Calu3 (cell line): ENCODE data around the gene RAD9B. TPM values are rescaled to one million over a fixed set of nuclear protein-coding genes. Genes with fewer than 3 reads are reported as not detected.

Experiments
- BruUV-seq: library from RNA; stranded (reverse); fragments of 400-500 nt; replicated peaks from 2 replicates; lab custom pipeline; 2021; lab: Mats Ljungman, UMichigan
- CTCF ChIA-PET: fragments of 300-600 bp; sonication (Branson Sonifier 250); formaldehyde crosslinking; loops from one replicate; lab custom pipeline; 2022; ENCODE audit warnings: antibody characterized with exemption; lab: Charles Lee
- DNase-seq: peaks from one replicate; pipeline ENCODE4 v3.0.0; 2022
- H3K27ac Mint-ChIP-seq: one replicate; pipeline ENCODE4 v1.8.0; 2022; ENCODE audit warnings: mixed read lengths; ENCODE audit not compliant: unreplicated experiment
- H3K27me3 Mint-ChIP-seq: one replicate; pipeline ENCODE4 v1.8.0; 2022; ENCODE audit warnings: mixed read lengths; ENCODE audit not compliant: unreplicated experiment
- H3K36me3 Mint-ChIP-seq: one replicate; pipeline ENCODE4 v1.8.0; 2022; ENCODE audit warnings: mild to moderate bottlenecking, moderate library complexity, mixed read lengths; ENCODE audit not compliant: insufficient read depth, unreplicated experiment
- H3K4me1 Mint-ChIP-seq: one replicate; pipeline ENCODE4 v1.8.0; 2022; ENCODE audit warnings: mild to moderate bottlenecking, low read depth, mixed read lengths; ENCODE audit not compliant: unreplicated experiment
- H3K4me3 Mint-ChIP-seq: one replicate; pipeline ENCODE4 v1.8.0; 2022; ENCODE audit warnings: mild to moderate bottlenecking, low read depth, moderate library complexity, mixed read lengths; ENCODE audit not compliant: unreplicated experiment
- H3K9me3 Mint-ChIP-seq: one replicate; pipeline ENCODE4 v1.8.0; 2022; ENCODE audit warnings: low read depth, mixed read lengths; ENCODE audit not compliant: unreplicated experiment
- intact Hi-C: fragments of 100-400 bp; cut with micrococcal nuclease; formaldehyde crosslinking; loops from one replicate; pipeline ENCODE4 v1.10.0; 2022; ENCODE audit not compliant: unreplicated experiment
- total RNA-seq: library from RNA; stranded (reverse); gene quantifications from 2 replicates; pipeline ENCODE4 v1.2.3, GENCODE V29; 2022
- TF ChIP-seq, protein P1 (sequence below): fragments of 200-600 bp; IDR thresholded peaks from one replicate; pipeline ENCODE4 v1.8.0; 2022; ENCODE audit warnings: antibody characterized with exemption; ENCODE audit not compliant: unreplicated experiment

Gene RAD9B
- total RNA-seq, 1 experiment from 2014 or later = 0.80 TPM

DNA sequence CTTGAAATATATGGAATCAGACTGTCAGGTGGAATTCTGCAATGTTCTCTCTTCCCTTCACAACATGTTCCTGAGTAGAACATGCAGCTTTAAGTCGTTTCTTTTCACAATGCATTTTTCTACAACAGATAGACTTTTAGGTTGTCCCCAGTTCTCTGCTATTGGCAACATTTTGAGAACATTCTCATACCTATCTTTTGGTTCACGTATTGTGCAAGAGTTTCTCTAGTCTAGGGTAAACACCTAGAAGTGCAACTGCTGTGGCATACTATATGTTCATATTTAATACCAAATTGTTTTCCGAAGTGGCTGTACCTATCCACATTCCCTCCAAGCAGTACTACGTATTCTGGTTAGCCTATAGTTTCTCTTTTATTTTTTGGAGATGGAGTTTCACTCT, 48.9 kb downstream of the RAD9B start:
- TF ChIP-seq, protein P1, sequence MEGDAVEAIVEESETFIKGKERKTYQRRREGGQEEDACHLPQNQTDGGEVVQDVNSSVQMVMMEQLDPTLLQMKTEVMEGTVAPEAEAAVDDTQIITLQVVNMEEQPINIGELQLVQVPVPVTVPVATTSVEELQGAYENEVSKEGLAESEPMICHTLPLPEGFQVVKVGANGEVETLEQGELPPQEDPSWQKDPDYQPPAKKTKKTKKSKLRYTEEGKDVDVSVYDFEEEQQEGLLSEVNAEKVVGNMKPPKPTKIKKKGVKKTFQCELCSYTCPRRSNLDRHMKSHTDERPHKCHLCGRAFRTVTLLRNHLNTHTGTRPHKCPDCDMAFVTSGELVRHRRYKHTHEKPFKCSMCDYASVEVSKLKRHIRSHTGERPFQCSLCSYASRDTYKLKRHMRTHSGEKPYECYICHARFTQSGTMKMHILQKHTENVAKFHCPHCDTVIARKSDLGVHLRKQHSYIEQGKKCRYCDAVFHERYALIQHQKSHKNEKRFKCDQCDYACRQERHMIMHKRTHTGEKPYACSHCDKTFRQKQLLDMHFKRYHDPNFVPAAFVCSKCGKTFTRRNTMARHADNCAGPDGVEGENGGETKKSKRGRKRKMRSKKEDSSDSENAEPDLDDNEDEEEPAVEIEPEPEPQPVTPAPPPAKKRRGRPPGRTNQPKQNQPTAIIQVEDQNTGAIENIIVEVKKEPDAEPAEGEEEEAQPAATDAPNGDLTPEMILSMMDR = no peak
- Mint-ChIP-seq H3K27ac (no peak overlapping the region), H3K9me3 (no peaks in the 10 kb centered on the region), H3K27me3 (no peaks in the 10 kb centered on the region), H3K4me3 (no peak overlapping the region), H3K4me1 (peaks cover 16% of the 10 kb centered on the region), H3K36me3 (peaks cover 4% of the 10 kb centered on the region)
- CTCF ChIA-PET = interaction anchor here (1.5 kb wide), 1 partner anchor 51 kb away, joined by 22 read pairs; no protein-coding TSS in a partner anchor
- no peak for DNase-seq
- BruUV-seq = TSS peak; percentile 8
- intact Hi-C loops = no loop called here

Other genes starting within 250 kb of the RAD9B start
- gene ATP2A2, start 221.1 kb upstream of the RAD9B start, total RNA-seq = 388 and 437 TPM in 2 replicates
- 111 and 136 TPM in 2 replicates for gene ANAPC7, start 98.6 kb upstream of the RAD9B start, total RNA-seq
- 321 and 344 TPM in 2 replicates for gene ARPC3, start 52.0 kb upstream of the RAD9B start, total RNA-seq
- gene GPN3, start 34.1 kb upstream of the RAD9B start, total RNA-seq = 31.8 and 35.9 TPM in 2 replicates
- 10.5 and 11.2 TPM in 2 replicates for gene FAM216A, start 33.5 kb upstream of the RAD9B start, total RNA-seq
- gene VPS29, start 220 bp upstream of the RAD9B start, total RNA-seq = 156 and 164 TPM in 2 replicates
- 26.0 and 27.8 TPM in 2 replicates for gene PPTC7, start 81.0 kb downstream of the RAD9B start, total RNA-seq
- gene TCTN1, start 111.8 kb downstream of the RAD9B start, total RNA-seq = 41.0 and 41.8 TPM in 2 replicates
- 0.71 and 0.99 TPM in 2 replicates for gene HVCN1, start 186.8 kb downstream of the RAD9B start, total RNA-seq
- gene PPP1CC, start 240.6 kb downstream of the RAD9B start, total RNA-seq = 199 and 213 TPM in 2 replicates